SU-DHL-6 (cell line): ENCODE results near the gene HGS.

Experiments
- EZH2phosphoT487 ChIP-seq: fragments of 200-600 bp; sonication (generic), shearing (Covaris generic); conservative IDR thresholded peaks from 2 replicates; pipeline ENCODE4 v1.6.1; 2018; ENCODE audit warnings: mild to moderate bottlenecking, antibody characterized with exemption, low read length, moderate library complexity, mixed read lengths
- TF ChIP-seq, protein P1 (sequence below): fragments of 200-600 bp; sonication (generic); IDR thresholded peaks from one replicate; pipeline ENCODE4 v1.5.1; 2017; ENCODE audit warnings: antibody characterized with exemption, mild to moderate bottlenecking, low read length, moderate library complexity; ENCODE audit not compliant: insufficient read depth, poor library complexity, severe bottlenecking

DNA sequence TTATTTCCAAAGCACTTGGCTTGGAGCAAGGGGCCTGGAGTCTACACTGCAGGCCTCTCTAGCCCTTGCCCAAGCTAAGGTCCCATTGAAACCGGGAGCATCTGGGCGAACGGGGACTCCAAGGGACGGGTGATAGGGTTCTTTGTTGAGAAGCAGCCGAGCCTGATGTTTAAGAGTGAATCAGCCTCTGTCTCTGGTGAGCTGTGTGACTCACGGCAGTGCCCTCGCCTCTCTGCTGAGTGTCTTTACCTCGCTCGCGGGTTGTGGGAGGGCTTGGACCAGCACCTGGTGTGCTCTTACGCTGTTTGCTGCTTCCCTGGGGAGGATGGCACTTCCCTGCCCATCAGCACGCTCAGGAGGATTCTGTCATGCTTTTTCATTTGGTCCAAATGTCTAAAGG, 1.3 kb downstream of the HGS start:
- TF ChIP-seq, protein P1, sequence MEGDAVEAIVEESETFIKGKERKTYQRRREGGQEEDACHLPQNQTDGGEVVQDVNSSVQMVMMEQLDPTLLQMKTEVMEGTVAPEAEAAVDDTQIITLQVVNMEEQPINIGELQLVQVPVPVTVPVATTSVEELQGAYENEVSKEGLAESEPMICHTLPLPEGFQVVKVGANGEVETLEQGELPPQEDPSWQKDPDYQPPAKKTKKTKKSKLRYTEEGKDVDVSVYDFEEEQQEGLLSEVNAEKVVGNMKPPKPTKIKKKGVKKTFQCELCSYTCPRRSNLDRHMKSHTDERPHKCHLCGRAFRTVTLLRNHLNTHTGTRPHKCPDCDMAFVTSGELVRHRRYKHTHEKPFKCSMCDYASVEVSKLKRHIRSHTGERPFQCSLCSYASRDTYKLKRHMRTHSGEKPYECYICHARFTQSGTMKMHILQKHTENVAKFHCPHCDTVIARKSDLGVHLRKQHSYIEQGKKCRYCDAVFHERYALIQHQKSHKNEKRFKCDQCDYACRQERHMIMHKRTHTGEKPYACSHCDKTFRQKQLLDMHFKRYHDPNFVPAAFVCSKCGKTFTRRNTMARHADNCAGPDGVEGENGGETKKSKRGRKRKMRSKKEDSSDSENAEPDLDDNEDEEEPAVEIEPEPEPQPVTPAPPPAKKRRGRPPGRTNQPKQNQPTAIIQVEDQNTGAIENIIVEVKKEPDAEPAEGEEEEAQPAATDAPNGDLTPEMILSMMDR: no peak
- no peak for TF ChIP-seq EZH2phosphoT487
